Measurements from ENCODE around the gene GTF2F2.

The GTF2F2 gene

GRCh38 chr13:45132369-45133064, 12.2 kb downstream of the GTF2F2 start:
- DNase-seq, result no peak

- no peak for DNase-seq
These were observed 13.2 kb downstream of the GTF2F2 start for GRCh38 chr13:45133396-45134118.

DNA sequence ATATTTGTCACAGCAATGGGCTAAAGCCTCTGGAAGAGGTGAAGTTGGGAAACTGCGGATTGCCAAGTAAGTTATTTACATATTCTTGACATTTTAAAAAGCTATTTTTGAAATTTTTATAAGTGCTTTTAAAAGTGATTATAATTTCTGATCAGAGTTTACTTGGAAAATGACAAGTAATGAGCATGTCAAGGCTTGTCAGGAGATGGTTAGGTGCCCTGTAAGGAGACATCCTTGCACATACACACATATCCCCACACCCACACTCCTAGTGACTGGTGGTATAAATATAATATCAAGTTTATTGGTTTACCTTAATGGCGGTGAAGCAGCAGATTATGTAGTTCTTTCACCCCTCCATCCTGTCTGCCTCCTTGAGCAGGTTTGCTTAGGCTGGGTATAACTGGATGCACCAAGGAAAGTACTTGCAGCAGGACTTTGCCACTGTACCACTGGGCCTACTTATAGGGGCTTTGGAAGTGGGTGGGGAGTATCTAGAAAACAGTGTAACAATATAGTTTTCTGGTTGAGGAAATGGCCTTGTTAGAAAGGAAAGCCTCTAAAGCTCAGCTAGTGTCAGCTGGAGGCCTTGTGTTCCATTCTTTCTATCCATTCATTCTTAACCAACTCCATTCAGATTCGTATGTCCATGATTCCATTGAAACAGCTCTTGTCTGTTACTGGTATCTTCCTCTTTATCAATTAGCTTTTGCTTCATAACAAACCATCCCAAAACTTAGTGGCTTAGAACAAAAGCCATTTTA, 16.6 kb downstream of the GTF2F2 start:
- no peak for DNase-seq

DNA sequence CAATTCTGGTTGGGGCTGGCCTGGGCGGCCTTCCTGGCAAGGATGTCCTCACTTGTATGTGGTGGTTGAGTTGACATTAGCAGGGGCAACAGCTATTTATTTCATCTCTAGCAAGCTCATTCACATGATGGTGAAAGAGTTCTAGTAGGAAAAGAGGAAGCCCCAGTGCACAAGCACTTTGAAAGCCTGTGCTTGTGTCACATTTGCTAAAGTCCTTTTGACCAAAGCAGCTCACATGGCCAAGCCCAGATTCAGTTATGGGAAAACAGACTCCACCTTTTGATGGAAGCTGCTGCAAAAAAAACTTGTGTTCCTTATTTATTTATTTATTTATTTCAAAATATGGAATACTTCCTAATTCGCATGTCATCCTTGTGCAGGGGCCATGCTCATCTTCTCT, 17.2 kb downstream of the GTF2F2 start:
- DNase-seq, result no peak

DNA sequence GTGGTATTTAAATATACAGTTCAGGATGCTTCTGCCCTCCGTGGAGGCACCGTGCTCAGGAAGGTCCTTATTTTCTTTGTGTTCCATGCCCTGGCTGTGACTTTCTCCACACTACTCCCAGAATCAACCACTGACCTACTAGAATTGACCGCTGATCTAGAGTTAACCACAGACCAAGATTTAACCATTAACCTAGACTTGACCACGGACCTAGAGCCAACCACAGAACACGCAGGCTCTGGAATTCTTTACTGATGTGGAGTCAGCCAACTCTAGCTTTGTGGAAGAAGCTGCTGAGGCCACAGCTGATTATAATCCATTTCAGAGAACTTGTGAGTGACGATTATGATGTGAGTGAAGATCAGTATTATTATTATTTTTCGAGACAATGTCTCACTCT, 18.0 kb downstream of the GTF2F2 start:
- DNase-seq, result no peak

- peak; percentile 19 for DNase-seq
These were observed 21.1 kb downstream of the GTF2F2 start for GRCh38 chr13:45141369-45141768.

DNA sequence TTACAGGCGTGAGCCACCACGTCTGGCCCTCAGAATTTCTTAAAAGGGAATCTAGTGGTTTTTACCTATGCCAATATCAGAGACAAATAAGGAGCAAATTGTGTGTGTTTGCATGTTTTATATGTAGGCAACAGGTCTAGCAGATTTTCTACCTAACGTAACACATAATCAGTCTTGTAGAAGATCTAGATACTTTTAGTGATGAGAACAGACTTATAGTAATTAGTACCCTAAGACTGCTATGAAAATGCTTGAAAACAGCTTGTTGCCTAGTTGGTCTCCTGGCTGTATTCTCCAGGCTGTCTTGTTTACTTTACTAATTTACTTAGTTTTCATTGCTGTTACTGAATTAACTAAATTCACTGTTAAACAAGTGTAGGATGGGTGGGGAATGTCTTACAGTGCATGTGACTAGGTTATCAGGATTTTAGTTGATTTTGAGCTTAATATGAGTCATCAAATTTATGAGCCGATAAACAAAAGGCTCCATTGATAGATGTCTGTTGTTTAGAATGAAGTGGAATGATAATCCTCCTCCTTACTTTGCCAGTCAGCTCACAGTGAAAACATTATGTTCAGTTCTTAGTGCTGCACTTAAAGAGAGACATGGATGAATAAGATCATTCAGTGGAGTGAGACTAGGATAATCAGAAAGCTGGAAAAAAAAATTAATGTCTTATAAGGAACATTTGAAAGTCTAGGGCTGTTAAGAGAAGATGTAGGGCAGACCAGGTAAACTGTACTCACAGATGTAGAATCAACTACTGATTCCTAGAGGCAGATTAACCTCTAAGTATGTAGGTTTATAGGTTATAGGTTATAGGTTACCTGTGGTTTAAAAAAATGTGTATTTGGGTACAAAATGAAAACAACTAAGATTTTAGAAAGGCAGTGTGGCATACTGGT, 22.4 kb downstream of the GTF2F2 start:
- no peak for DNase-seq

GRCh38 chr13:45143346-45143751, 23.0 kb downstream of the GTF2F2 start:
- DNase-seq, result no peak

DNA sequence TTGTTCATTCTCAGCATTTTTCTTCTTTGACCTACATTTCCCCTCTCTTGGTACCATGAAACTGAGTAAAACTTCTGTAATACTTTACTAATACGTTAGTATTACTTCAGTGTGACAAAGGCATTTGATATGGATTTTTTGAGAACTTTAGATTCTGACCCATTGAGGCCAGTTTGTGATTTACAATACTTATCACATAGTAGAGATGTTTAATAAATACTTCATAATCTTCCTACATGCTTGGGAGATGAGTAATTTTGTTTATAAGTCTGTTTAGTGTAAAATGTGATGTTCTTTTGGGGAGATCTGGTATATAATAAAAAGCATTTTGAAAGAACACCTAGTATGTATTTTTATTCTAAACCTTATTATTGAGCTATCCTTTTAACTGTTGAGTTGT, 29.7 kb downstream of the GTF2F2 start:
- DNase-seq, result no peak

DNA sequence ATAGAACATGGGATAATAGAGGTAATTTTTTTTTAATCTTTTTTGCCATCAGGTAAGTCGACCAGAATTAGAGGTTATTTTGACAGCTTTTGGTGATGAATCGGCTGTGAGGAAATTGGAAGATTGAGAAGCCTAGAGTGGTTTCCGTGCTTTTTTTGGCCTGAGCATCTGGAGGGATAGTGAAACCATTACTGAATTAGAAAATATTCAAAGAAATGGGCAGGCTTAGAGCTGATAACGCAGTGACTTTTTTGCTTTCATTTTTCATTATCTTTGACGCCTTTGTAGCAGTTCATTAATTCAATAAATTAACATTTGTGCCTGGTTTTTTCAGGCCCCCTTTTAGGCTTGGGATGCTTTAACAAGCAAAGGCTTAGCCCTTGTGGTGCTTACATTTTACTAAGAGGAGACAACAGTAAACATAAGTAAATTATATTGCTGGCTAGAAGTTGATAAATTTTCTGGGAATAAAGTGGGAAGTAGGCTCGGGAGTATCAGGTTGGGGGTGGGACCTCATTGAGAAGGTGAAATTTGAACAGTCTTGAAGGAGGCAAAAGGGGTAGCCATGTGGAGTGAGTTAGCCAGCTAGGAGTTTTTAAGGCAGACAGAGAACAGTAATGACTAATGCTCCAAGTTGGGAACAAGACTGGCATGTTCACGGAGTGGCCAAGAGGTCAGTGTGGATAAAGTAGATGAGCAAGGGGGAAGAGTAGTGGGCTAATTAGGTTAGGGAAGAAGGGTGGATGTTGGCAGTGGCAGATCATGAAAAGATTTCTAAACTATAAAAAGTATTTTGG, 36.5 kb downstream of the GTF2F2 start:
- no peak for DNase-seq

- peak; percentile 24 for DNase-seq
These were observed 41.9 kb downstream of the GTF2F2 start for GRCh38 chr13:45162194-45162593.

- peak; percentile 90 for DNase-seq
These were observed 42.5 kb downstream of the GTF2F2 start for GRCh38 chr13:45162821-45163220.

GRCh38 chr13:45166858-45167257, 46.5 kb downstream of the GTF2F2 start:
- DNase-seq, result no peak

DNA sequence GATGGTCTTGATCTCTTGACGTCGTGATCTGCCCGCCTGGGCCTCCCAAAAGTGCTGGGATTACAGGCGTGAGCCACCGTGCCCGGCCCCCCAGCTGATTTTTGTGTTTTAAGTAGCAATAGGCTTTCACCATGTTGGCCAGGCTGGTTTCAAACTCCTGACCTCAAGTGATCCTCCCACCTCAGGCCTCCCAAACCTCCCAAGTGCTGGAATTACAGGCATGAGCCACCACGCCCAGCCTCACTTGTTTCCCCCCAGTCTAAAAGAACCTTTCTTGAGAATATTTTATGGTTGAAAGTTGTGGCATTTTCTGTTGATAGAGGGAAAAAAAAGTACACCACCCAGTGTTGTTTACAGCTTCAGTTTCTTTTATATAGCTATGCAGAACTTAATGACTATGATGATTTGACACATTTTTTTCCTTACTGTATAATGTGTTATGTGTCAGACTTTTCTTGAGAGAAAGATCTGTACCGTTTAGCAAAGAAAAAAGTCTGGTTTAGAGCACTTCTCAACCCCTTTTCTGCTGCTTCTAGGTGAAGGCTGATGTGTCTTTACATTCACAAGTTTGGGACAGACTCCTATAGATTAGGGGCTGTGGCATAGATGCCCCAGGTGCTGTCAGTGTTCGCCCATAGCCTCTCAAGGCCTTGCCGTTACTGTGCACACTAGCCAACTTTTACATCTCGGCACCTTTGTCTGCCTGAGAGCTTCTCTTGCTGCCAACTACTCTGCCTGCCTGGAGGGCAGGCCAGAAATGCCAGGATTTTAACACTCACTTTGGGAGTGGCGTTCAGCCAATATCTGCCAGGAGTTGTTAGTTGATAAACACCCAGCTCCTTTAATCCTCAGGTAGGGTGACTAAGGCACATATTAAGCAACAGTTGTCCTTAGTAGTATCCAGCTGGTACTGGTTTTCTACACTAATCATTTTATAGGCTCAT, 47.6 kb downstream of the GTF2F2 start:
- DNase-seq, result no peak

DNA sequence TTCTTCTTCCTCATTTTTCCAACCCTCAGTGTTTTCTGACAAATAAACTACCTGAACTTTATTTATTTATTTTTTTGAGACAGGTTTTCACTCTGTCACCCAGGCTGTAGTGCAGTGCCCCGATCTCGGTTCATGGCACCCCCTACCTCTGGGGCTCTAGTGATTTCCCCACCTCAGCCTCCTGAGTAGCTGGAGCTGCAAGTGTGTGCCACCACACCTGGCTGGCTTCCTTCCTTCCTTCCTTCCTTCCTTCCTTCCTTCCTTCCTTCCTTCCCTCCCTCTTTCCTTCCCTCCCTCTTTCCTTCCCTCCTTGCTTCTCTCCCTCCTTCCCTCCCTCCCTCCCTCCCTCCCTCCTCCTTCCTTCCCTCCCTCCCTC, 48.2 kb downstream of the GTF2F2 start:
- no peak for DNase-seq

- no peak for DNase-seq
These were observed 54.2 kb downstream of the GTF2F2 start for GRCh38 chr13:45174478-45174877.

DNA sequence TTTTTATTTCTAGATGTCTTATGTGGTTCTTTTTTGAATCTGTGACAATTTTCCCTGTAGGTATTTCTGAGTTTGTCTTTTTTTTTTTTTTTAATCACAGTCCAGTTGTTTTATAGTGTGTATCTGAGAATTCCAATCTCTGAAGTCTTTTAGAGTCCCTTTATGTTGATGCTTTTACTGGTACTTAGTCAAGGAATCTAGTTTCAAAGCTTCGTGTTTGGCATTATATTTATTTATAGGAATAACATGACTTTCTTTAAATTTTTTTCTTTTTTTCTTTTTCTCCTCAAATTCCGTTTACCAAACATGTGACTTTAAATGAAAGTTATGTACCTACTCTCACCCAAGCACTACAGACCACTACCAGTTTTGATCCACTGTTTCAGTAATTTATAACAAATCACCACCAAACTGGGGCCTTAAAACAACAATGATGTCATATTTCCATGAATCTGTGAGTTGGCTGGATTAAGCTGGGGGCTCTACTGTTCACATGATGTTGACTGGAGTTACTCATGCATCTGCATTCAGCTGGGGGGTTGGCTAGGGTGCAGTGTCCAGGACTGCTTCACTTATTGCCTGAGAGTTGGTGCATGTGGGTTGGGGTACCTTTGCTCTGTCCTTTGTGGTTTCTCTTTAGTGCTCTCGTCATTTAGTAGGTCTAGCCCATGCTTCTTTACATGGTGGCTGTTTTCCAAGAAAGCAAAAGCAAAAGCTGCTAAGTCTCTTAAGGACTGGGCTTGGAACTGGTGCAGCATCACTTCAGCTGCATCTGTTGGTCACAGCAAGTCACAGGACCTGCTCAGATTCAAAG, 58.2 kb downstream of the GTF2F2 start:
- peak; percentile 84 for DNase-seq

GRCh38 chr13:45179428-45179827, 59.1 kb downstream of the GTF2F2 start:
- peak; percentile 61 for DNase-seq

DNA sequence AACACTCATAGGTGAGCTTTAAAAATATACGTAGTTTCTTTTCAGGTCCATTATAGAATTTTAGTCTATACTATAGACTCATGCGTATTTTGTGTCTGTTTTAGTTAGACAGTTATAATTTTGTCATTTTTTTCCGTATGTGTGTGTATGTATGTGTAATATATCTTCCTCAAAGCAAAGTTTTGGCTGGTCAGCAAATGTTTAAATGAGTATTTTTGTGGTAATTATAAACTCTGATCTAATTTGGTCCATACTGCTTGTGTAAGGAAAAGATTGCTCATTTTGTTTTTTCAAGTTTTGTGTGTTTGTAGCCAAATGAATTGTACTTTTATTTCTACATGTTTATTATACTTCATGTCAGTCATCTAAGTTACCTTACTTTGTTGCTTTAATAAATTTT, 60.0 kb downstream of the GTF2F2 start:
- no peak for DNase-seq
